Stimulated activated CD4-positive, alpha-beta T cell treated with anti-CD3 and anti-CD28 coated beads, Interleukin-1b, Interleukin-23, amount 100 ng/mL, for 1 hour (primary cell): ENCODE measurements around the gene ATXN1L.
"Not testable (repeated sequence)": the region's sequence is repeated elsewhere in the genome, so short reads cannot be mapped to it uniquely, and the experiment has no call there.

Source experiments
- DNase-seq, 2 donors: peaks; one replicate each; pipeline ENCODE4 v3.0.0-alpha.2; 2020; ENCODE audit warnings: low read depth in 2 of 2

The ATXN1L gene

DNA sequence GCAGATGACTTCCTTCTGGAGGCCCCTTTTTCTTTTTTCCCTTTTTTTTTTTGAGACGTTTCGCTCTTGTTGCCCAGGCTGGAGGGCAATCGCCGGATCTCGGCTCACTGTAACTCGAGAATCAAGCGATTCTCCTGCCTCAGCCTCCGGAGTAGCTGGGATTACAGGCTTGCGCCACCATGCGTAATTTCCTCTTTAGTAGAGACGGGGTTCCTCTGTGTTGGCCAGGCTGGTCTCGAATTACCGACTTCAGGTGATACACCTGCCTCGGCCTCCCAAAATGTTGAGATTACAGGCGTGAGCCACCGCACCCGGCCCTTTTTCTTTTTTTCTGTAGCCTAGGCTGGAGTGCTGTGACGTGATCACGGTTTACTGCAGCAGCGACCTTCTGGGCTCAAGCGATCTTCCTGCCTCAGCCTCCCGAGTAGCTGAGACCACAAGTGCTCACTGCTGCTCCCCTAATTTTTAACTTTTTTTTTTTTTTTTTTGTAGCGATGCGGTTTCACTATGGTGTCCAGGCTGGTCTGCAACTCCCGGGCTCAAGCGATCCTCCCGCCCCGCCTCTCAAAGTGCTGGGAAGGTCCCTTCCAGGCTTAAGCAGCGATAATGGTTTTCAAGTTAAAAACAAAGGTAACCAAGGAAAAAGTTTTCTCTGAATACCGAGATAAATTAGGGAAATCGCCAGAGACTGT lies 48.6 kb downstream of the ATXN1L start:
- DNase-seq = peak in 1 of 2 donors; percentile 12

DNA sequence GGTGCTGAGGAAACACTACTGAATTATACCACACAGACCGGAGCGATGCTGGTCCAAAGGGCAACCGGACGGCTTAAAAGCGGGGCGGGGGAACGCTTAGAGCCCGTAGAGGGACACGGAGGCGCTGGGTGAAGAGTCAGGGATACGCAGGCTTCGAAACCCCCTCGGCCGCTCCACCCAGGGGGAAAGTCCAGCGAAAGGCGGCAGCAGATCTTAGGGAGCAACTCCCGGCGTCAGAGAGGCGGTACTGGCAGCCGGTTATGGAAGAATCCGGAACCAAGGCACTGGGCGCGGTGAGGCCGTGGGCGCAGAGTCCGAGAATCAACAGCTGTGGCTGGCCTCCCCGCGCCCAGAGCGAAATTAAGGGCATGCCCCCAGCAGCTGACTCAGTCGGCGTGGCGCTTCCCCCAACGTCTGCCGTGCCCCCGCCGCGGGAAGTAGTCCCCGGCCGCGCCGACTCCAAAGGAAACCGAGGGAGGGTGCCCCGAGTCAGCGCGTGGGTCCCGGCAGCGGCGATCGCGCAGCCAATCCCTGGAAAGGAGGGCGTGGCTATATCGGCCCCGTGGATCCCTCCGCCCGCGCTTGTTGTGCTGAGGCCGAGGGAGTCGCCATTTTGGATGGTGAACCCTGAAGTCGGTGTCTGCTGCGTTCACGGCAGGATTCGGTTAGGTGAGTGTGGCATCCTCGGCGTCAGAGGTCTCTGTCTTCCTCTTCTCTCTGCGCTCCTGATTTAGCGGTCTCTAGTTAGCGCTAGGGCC lies 49.3 kb downstream of the ATXN1L start, which contains the start of gene IST1:
Gene IST1 (plus strand): TSS at position 611 of the 758 bp plus-strand sequence. CDS start 20,110 bp downstream, outside the sequence.
- peak; percentile 92 to 94 for DNase-seq

- peak in 1 of 2 donors; percentile 12 for DNase-seq
Measured at GRCh38 chr16:71895679-71896365, 50.0 kb downstream of the ATXN1L start.

GRCh38 chr16:71896764-71897368 lies 51.1 kb downstream of the ATXN1L start:
- DNase-seq = no peak

- DNase-seq = no peak
Measured at GRCh38 chr16:71899171-71899570, 53.4 kb downstream of the ATXN1L start.

- no peak for DNase-seq
Measured at GRCh38 chr16:71902656-71903365, 57.0 kb downstream of the ATXN1L start.

DNA sequence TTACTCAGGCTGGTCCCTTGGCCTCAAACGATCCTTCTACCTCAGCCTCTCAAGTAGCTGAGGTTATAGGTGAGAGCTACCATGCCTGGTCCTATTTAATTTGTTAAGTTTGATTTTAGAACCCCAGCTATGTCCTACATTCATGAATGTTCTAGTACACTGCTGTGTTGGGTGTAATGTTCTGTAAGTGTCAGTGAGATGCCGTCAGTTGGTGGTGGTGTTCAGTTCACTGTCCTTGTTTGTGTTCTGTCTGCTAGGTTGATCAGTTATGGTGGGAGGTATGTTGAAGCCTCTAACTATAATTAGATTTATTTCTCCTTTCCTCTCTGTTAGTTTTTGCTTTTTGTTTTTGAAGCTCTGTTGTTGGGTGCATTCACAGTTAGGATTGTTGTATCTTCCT lies 57.8 kb downstream of the ATXN1L start:
- DNase-seq = no peak

- no peak for DNase-seq
Measured at GRCh38 chr16:71904239-71904638, 58.5 kb downstream of the ATXN1L start.

GRCh38 chr16:71905765-71906164 lies 60.0 kb downstream of the ATXN1L start:
- not testable (repeated sequence) for DNase-seq
